Keratinocyte (primary cell): ENCODE results near the gene ENKD1. TPM values are rescaled to one million over a fixed set of nuclear protein-coding genes. Genes with fewer than 3 reads are reported as not detected.

Source experiments
- DNase-seq: peaks from one replicate; pipeline ENCODE4 v3.0.0-alpha.2; 2011; ENCODE audit warnings: low read depth, missing footprints, low spot score
- FAIRE-seq: peaks from 2 replicates; lab custom pipeline; 2011; peaks lifted over from hg19 to GRCh38; lab: Jason Lieb, UNC
- H2AFZ ChIP-seq: 2 replicates; pipeline ENCODE4 v1.6.0; 2012; ENCODE audit warnings: low read length, control low read depth, inconsistent platforms; ENCODE audit not compliant: control insufficient read depth
- H3K27ac ChIP-seq: 2 replicates; pipeline ENCODE4 v1.5.1; 2011; ENCODE audit warnings: low read length; ENCODE audit not compliant: control insufficient read depth, insufficient read depth
- H3K27me3 ChIP-seq: 3 replicates; pipeline ENCODE4 v1.6.0; 2011; ENCODE audit warnings: low read length; ENCODE audit not compliant: control insufficient read depth, insufficient read depth; ENCODE audit errors: extremely low read depth
- H3K36me3 ChIP-seq, 2 experiments: 2 replicates in 1 of 2; 3 replicates in 1 of 2; pipeline ENCODE4 v1.5.1; 2011; ENCODE audit warnings: low read length in 2 of 2, mild to moderate bottlenecking in 1 of 2; ENCODE audit not compliant: control insufficient read depth in 2 of 2, insufficient read depth in 2 of 2; ENCODE audit errors: extremely low read depth in 1 of 2
- H3K4me1 ChIP-seq: 3 replicates; pipeline ENCODE4 v1.5.1; 2011; ENCODE audit warnings: low read length; ENCODE audit not compliant: control insufficient read depth, insufficient read depth; ENCODE audit errors: extremely low read depth
- H3K4me2 ChIP-seq: 3 replicates; pipeline ENCODE4 v1.6.0; 2011; ENCODE audit warnings: low read depth, low read length; ENCODE audit not compliant: control insufficient read depth, insufficient read depth; ENCODE audit errors: extremely low read depth
- H3K4me3 ChIP-seq, 3 experiments: fragments of 200-600 bp in 1 of 3; sonication (generic) in 1 of 3; 2 replicates in 2 of 3; 3 replicates in 1 of 3; pipeline ENCODE4 v1.5.1; 2011 to 2016; ENCODE audit warnings: low read length in 3 of 3, mild to moderate bottlenecking in 3 of 3, control low read depth in 2 of 3, inconsistent platforms in 1 of 3, low read depth in 1 of 3, mixed read lengths in 1 of 3, mixed run types in 1 of 3, moderate library complexity in 1 of 3; ENCODE audit not compliant: control insufficient read depth in 2 of 3, insufficient read depth in 2 of 3; ENCODE audit errors: extremely low read depth in 1 of 3
- H3K79me2 ChIP-seq: 2 replicates; pipeline ENCODE4 v1.6.0; 2012; ENCODE audit warnings: low read length; ENCODE audit not compliant: control insufficient read depth, insufficient read depth
- H3K9ac ChIP-seq: 3 replicates; pipeline ENCODE4 v1.6.0; 2011; ENCODE audit warnings: low read length; ENCODE audit not compliant: control insufficient read depth, insufficient read depth; ENCODE audit errors: extremely low read depth
- H3K9me1 ChIP-seq: 3 replicates; pipeline ENCODE4 v1.6.0; 2011; ENCODE audit warnings: low read length; ENCODE audit not compliant: control insufficient read depth, insufficient read depth; ENCODE audit errors: extremely low read depth
- H3K9me3 ChIP-seq: 2 replicates; pipeline ENCODE4 v1.5.1; 2012; ENCODE audit warnings: low read depth, low read length; ENCODE audit not compliant: control insufficient read depth
- H4K20me1 ChIP-seq: 3 replicates; pipeline ENCODE4 v1.6.0; 2011; ENCODE audit warnings: low read length; ENCODE audit not compliant: control insufficient read depth, insufficient read depth; ENCODE audit errors: extremely low read depth
- CTCF ChIP-seq, 3 experiments: IDR thresholded peaks in 1 of 3; conservative IDR thresholded peaks in 1 of 3; optimal IDR thresholded peaks in 1 of 3; 2 replicates in 2 of 3; 3 replicates in 1 of 3; pipeline versions ENCODE3 to v1.5.1; 2011; ENCODE audit warnings: low read length in 3 of 3, mild to moderate bottlenecking in 3 of 3, moderate library complexity in 2 of 3, control low read depth in 1 of 3, inconsistent platforms in 1 of 3; ENCODE audit not compliant: insufficient read depth in 2 of 3; ENCODE audit errors: extremely low read depth in 1 of 3
- EZH2 ChIP-seq: IDR thresholded peaks from one replicate; pipeline ENCODE4 v1.6.1; 2012; ENCODE audit warnings: inconsistent platforms, mild to moderate bottlenecking, low read length, moderate library complexity
- dilution Hi-C: fragments of 300-500 bp; cut with MboI; formaldehyde crosslinking; loops from one replicate; pipeline ENCODE4 v1.7.0; 2020; ENCODE audit warnings: low sequenced_read_pairs; ENCODE audit not compliant: extremely low pct_ligation_motif_present
- polyA plus RNA-seq, 5 experiments: library from polyadenylated mRNA; depleted of rRNA in 3 of 5; stranded (reverse) in 3 of 5; stranded (forward) in 1 of 5; unstranded in 1 of 5; fragments of >200 nt; gene quantifications; 1 replicate in 1 of 5; 2 replicates in 3 of 5; 3 replicates in 1 of 5; pipeline versions ENCODE4 v1.2.1 to v1.2.3, GENCODE V29; 2011 to 2012; ENCODE audit warnings: missing spikeins in 2 of 5, low read depth in 1 of 5, low replicate concordance in 1 of 5

The ENKD1 gene
- polyA plus RNA-seq, 1 donor (not counting 4 experiments of a cell fraction or from before 2014, with no cell fraction given), result 4.4 TPM

GRCh38 chr16:67660564-67661028 lies 6.0 kb downstream of the ENKD1 start, which contains the start of gene PARD6A:
Gene PARD6A (plus strand): TSS chr16:67660960. CDS start chr16:67661039, 79 bp downstream.
- dilution Hi-C loops, result no loop called here
- peaks cover 12% of the 10 kb centered on the region for H3K79me2 ChIP-seq
- H3K4me3 ChIP-seq, result peak within 1 kb of the TSS; percentile 82 to 98 (median 85)
- peaks cover 1 to 9% of the 10 kb centered on the region in 2 experiments for H3K36me3 ChIP-seq
- peak within 1 kb of the TSS; percentile 96 for H3K4me2 ChIP-seq
- FAIRE-seq (peak; percentile 60), DNase-seq (peak; percentile 58)
- peak within 1 kb of the TSS; percentile 81 for H3K27ac ChIP-seq
- peak within 1 kb of the TSS; percentile 81 for H3K9ac ChIP-seq
- H3K9me1 ChIP-seq, result no peaks in the 10 kb centered on the region
- peak within 1 kb of the TSS; percentile 98 for H2AFZ ChIP-seq
- no peak for TF ChIP-seq CTCF (optimal IDR thresholded peaks at IDR 0.05 in 1 of 3, IDR thresholded peaks at IDR 0.05 in 1 of 3, conservative IDR thresholded peaks at IDR 0.05 in 1 of 3; ENCODE audit: extremely low read depth in 1 of 3, insufficient read depth in 2 of 3, low read length in 3 of 3)
- no peak for TF ChIP-seq EZH2
- H4K20me1 ChIP-seq, result no peaks in the 10 kb centered on the region
- H3K27me3 ChIP-seq, result peaks cover under 1% of the 10 kb centered on the region
- peaks cover 9% of the 10 kb centered on the region for H3K4me1 ChIP-seq
- no peaks in the 10 kb centered on the region for H3K9me3 ChIP-seq

- Histone ChIP-seq H3K79me2 (peaks cover 12% of the 10 kb centered on the region), H3K9ac (peak within 1 kb of the TSS; percentile 81), H3K9me1 (no peaks in the 10 kb centered on the region), H2AFZ (peak within 1 kb of the TSS; percentile 98), H3K27ac (peak within 1 kb of the TSS; percentile 81), H3K4me1 (peaks cover 9% of the 10 kb centered on the region), H3K36me3 (peaks cover 1 to 9% of the 10 kb centered on the region in 2 experiments), H3K9me3 (no peaks in the 10 kb centered on the region), H3K4me2 (peak within 1 kb of the TSS; percentile 96), H4K20me1 (no peaks in the 10 kb centered on the region), H3K4me3 (peak within 1 kb of the TSS; percentile 82 to 98 (median 85)), H3K27me3 (peaks cover 6% of the 10 kb centered on the region)
- dilution Hi-C loops, result no loop called here
- FAIRE-seq (no peak), DNase-seq (peak; percentile 63)
- TF ChIP-seq EZH2 (no peak), CTCF (optimal IDR thresholded peaks at IDR 0.05 in 1 of 3, IDR thresholded peaks at IDR 0.05 in 1 of 3, conservative IDR thresholded peaks at IDR 0.05 in 1 of 3; ENCODE audit: extremely low read depth in 1 of 3, insufficient read depth in 2 of 3, low read length in 3 of 3) (no peak)
Measured at GRCh38 chr16:67659675-67660563, 6.6 kb downstream of the ENKD1 start, which contains the start of gene ACD. Gene ACD (minus strand): TSS chr16:67660260. CDS start chr16:67660220, 40 bp downstream.
